Right atrium auricular region (tissue), 2 donors: ENCODE measurements around the gene KIAA1328. TPM values are rescaled to one million over a fixed set of nuclear protein-coding genes. Genes with fewer than 3 reads are reported as not detected.

Source experiments
- DNase-seq: peaks from one replicate; pipeline ENCODE4 v3.0.0-alpha.2; 2019; ENCODE audit warnings: low spot score
- H3K27ac ChIP-seq, 2 donors: fragments of 200-600 bp; sonication (generic); 1 replicate in 1 of 2; 2 replicates in 1 of 2; pipeline ENCODE4 v1.5.1; 2016 to 2019
- H3K27me3 ChIP-seq, 2 donors: fragments of 200-600 bp; sonication (generic); one replicate each; pipeline versions ENCODE4 v1.5.1 to v1.6.0; 2017 to 2019
- H3K36me3 ChIP-seq: fragments of 200-600 bp; sonication (generic); one replicate; pipeline ENCODE4 v1.5.1; 2016
- H3K4me1 ChIP-seq, 2 donors: fragments of 200-600 bp; sonication (generic); one replicate each; pipeline versions ENCODE4 v1.5.1 to v1.6.0; 2017 to 2019
- H3K4me3 ChIP-seq, 2 donors: fragments of 200-600 bp; sonication (generic); 1 replicate in 1 of 2; 2 replicates in 1 of 2; pipeline ENCODE4 v1.5.1; 2017 to 2019; ENCODE audit warnings: mild to moderate bottlenecking in 1 of 2, moderate library complexity in 1 of 2
- H3K9me3 ChIP-seq, 2 donors: fragments of 200-600 bp; sonication (generic); one replicate each; pipeline ENCODE4 v1.5.1; 2019
- total RNA-seq, 2 donors: library from RNA; depleted of rRNA; stranded (reverse); fragments of >200 nt; gene quantifications; one replicate each; pipeline ENCODE4 v1.1.0, GENCODE V29; 2016
- TF ChIP-seq, protein P1 (sequence below), 2 donors: fragments of 200-600 bp; sonication (generic); IDR thresholded peaks; one replicate each; pipeline ENCODE4 v1.5.1; 2019; ENCODE audit warnings: antibody characterized with exemption in 2 of 2

KIAA1328 gene
- total RNA-seq, 2 donors from 2014 or later: 7.2 to 7.8 TPM

DNA sequence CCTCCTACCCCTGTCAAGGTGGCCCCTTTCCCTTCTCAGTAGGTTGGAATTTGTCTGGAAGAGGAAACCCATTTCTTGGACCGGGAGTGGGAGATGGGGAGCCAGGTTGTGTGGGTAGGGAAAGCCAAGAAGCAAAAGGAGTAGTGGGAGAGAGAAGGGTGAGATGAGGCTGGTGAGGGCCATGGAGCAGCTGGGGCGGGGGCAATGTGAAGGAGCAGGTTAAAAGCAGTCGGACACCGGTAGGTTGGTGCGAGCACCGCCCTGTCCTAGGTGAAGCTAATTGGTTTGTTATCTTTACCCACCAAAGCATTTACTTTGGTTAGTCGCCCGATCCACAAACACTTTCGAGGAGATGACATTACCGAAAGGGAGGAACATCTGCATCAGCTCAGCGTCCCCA is 429.9 kb downstream of the KIAA1328 start:
- H3K36me3 ChIP-seq: no peaks in the 10 kb centered on the region
- DNase-seq: no peak
- TF ChIP-seq, protein P1, sequence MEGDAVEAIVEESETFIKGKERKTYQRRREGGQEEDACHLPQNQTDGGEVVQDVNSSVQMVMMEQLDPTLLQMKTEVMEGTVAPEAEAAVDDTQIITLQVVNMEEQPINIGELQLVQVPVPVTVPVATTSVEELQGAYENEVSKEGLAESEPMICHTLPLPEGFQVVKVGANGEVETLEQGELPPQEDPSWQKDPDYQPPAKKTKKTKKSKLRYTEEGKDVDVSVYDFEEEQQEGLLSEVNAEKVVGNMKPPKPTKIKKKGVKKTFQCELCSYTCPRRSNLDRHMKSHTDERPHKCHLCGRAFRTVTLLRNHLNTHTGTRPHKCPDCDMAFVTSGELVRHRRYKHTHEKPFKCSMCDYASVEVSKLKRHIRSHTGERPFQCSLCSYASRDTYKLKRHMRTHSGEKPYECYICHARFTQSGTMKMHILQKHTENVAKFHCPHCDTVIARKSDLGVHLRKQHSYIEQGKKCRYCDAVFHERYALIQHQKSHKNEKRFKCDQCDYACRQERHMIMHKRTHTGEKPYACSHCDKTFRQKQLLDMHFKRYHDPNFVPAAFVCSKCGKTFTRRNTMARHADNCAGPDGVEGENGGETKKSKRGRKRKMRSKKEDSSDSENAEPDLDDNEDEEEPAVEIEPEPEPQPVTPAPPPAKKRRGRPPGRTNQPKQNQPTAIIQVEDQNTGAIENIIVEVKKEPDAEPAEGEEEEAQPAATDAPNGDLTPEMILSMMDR (IDR thresholded peaks at IDR 0.05): no peak
- peaks cover 0 to 7% of the 10 kb centered on the region in 2 donors for H3K4me1 ChIP-seq
- H3K27ac ChIP-seq: no peak overlapping the region
- H3K4me3 ChIP-seq: no peak overlapping the region
- H3K9me3 ChIP-seq: no peaks in the 10 kb centered on the region
- H3K27me3 ChIP-seq: no peaks in the 10 kb centered on the region

DNA sequence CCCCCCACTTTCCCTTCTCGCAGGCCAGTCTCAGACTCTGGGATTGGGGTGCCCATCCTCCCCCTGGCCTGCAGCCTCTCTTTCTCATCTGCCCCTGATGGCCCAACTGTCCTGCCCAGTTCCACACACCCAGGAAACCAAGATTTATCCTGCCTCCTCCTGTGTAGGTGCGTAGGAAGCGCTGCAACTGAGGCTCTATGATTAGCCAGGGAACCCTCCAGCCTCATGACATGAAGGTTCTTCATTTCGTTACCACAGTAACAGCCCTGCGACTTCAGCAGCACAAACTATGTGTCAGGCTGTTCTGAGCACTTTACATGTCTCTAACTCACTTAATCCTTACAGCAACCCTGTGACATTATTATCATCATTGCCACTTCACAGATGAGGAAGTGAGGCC is 430.8 kb downstream of the KIAA1328 start:
- Histone ChIP-seq H3K36me3 (no peaks in the 10 kb centered on the region), H3K4me3 (no peak overlapping the region), H3K9me3 (no peaks in the 10 kb centered on the region), H3K4me1 (peaks cover 0 to under 1% of the 10 kb centered on the region in 2 donors), H3K27ac (no peak overlapping the region), H3K27me3 (no peaks in the 10 kb centered on the region)
- DNase-seq: no peak
- TF ChIP-seq, protein P1 (IDR thresholded peaks at IDR 0.05): no peak

DNA sequence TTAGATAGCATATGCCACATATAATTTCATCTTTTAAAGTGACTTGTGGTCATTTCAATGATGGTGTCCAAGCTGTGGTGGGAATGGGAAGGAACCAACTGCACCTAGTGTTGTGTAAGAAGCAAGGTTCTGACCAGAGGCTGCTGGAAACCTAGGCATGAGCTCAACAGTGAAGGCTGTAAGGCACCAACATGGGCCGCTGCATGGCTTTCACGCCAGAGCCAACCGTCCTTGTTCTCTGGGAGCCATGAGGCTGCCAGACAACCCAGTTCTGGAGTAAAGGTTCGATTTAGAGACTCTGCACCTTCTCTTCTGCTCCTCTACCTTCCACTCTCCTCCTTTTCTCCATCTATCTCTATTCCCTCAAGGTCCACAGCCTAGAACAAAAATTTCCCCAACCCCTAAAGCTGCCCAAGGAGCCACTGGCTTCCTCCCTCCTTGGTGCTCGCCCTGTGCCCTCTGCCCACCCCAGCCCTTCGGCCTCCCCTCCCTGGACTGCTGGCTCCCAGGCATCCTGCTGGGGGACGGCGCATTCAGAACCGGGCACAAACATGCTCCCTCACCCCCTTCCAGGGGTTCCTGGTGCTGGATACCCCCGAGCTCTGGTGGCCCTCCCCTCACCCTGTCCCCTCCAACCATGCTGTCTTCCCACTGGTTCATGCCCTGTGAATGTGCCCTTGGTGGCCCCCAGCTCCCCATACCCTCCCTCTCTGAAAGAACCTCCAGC is 431.6 kb downstream of the KIAA1328 start:
- no peaks in the 10 kb centered on the region for H3K36me3 ChIP-seq
- H3K4me1 ChIP-seq: no peaks in the 10 kb centered on the region
- no peak overlapping the region for H3K4me3 ChIP-seq
- DNase-seq: no peak
- TF ChIP-seq, protein P1 (IDR thresholded peaks at IDR 0.05): no peak
- H3K9me3 ChIP-seq: no peaks in the 10 kb centered on the region
- no peaks in the 10 kb centered on the region for H3K27me3 ChIP-seq
- no peak overlapping the region for H3K27ac ChIP-seq

DNA sequence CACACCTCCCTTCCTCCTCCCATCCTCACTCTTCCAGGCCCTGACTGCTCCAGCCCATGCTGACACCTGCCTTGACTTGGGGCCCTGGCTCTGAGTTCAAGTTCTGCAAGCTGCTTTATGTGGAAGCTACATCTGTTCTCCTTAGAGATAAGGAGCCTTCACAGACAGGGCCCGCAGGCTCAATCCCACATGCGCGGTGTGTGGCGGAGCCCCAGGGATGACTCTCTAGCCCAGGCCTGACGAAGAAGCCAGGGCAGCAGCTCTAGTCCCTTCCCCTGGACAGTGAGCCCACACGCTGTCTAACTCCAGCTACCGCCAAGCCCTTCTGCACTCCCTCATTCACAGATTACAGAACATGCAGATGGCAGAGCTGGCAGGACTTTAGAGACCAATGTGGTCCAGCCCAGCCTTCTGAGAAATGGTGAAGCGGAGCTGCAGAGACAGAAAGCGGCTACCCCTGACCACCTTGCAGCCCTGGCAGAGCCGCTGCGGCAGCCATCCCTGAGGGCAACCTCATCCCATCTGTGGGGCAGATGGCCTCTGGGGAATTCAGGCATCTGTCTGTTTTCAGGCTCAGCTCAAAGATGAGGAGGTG is 432.4 kb downstream of the KIAA1328 start:
- Histone ChIP-seq H3K36me3 (no peaks in the 10 kb centered on the region), H3K9me3 (no peaks in the 10 kb centered on the region), H3K4me3 (no peak overlapping the region), H3K27ac (no peak overlapping the region), H3K27me3 (no peaks in the 10 kb centered on the region), H3K4me1 (no peaks in the 10 kb centered on the region)
- TF ChIP-seq, protein P1 (IDR thresholded peaks at IDR 0.05): no peak
- no peak for DNase-seq

DNA sequence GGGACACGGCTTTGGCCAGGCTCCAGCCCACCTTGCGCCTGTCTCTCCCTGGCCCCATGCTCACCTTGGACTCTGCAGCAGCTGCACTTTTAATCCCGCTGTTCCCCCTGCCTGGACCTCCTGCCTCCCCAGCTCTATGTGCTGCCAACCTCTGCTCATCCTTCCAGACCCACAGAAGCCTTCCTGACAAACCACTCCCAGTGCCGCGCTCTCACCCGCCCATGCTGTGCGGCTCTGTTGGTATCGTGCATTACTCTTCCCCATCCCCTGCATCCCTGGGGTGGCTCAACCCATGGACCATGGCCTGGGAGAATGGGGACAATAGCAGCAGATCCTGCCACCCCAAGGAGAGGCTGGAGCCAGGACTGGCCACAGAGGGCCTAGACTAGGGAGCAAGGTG is 433.1 kb downstream of the KIAA1328 start:
- no peak overlapping the region for H3K27ac ChIP-seq
- no peak overlapping the region for H3K4me3 ChIP-seq
- H3K27me3 ChIP-seq: no peaks in the 10 kb centered on the region
- no peak for DNase-seq
- H3K36me3 ChIP-seq: no peaks in the 10 kb centered on the region
- H3K9me3 ChIP-seq: no peaks in the 10 kb centered on the region
- H3K4me1 ChIP-seq: no peaks in the 10 kb centered on the region
- TF ChIP-seq, protein P1 (IDR thresholded peaks at IDR 0.05): no peak
